HG02973 (cell line): ENCODE results near the gene GFOD2.
A peak's percentile ranks its signal among the peaks of the same experiment; 100 is the strongest.
"Not testable (repeated sequence)": the region's sequence is repeated elsewhere in the genome, so short reads cannot be mapped to it uniquely, and the experiment has no call there.

Experiments
- ATAC-seq: cut with Tn5 transposase; IDR thresholded peaks from one replicate; pipeline ENCODE4 v1.9.1; 2021; ENCODE audit warnings: moderate library complexity; ENCODE audit not compliant: unreplicated experiment

The GFOD2 gene, protein sequence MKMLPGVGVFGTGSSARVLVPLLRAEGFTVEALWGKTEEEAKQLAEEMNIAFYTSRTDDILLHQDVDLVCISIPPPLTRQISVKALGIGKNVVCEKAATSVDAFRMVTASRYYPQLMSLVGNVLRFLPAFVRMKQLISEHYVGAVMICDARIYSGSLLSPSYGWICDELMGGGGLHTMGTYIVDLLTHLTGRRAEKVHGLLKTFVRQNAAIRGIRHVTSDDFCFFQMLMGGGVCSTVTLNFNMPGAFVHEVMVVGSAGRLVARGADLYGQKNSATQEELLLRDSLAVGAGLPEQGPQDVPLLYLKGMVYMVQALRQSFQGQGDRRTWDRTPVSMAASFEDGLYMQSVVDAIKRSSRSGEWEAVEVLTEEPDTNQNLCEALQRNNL

DNA sequence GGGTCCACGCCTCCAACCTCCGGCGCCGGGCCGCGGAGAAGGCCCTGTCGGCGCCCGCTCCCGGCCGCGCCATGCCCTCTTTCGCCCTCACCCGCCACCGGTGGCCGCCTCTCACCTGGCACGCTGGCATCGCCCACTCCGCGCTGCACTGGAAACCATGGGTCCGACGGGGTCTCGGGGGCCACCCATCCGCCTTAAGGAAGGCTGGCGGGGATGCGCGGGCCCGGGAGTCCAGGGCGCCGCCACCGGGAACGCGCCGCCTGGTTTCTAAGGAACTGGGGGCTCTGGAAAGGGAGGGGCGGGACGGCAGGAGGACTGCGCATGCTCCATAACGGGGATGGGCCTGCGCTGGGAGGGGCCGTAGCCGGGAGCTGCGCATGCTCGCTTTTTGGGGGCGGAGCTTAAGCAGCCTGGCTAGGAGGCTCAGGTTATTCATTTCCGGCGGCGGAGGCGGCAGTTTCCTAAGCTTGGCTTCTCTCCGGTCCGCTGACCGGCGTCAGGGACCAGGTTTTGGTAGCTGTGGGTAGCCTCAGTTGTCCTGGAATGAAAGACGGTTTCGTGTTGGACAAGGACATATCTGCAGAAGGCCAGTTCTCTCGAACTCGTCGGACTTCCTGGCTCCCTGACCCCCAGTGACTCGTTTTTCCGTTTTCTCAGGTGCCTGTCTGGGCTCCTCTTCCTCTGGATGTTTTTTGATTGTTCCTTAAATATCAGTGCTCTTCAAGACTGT, at the start of gene GFOD2:
Gene GFOD2 (minus strand): TSS at position 269 of the 730 bp plus-strand sequence. CDS start 33,601 bp downstream, outside the sequence.
- peak; percentile 67 for ATAC-seq

DNA sequence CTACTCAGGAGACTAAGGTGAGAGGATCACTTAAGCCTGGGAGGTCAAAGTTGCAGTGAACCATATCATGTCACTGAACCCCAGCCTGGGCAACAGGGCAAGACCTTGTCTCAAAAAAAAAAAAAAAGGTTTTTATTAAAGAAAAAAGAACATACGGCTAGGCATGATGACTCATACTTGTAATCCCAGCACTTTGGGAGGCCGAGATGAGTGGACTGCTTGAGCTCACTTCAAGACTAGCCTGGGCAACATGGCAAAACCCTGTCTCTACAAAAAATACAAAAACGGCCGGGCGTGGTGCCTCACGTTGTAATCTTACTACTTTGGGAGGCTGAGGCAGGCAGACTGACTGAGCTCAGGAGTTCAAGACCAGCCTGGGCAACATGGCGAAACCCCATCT, 48.8 kb upstream of the GFOD2 start:
- no peak for ATAC-seq

DNA sequence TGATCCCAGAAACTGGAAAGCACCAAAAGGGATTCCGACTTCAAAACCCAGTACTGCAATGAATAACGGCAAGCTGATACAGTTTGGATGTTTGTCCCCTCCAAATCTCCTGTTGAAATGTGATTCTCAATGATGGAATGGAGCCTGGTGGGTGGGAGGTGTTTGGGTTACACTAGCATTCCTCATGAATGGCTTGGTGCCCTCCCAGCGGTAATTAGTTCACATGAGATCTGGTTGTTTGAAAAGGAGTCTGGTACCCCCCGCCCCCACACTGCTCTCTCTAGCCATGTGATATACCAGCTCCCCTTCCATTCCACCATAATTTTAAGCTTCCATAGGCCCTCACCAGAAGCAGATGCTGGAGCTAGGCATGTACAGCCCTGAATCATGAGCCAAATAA, 47.2 kb upstream of the GFOD2 start:
- ATAC-seq: no peak

DNA sequence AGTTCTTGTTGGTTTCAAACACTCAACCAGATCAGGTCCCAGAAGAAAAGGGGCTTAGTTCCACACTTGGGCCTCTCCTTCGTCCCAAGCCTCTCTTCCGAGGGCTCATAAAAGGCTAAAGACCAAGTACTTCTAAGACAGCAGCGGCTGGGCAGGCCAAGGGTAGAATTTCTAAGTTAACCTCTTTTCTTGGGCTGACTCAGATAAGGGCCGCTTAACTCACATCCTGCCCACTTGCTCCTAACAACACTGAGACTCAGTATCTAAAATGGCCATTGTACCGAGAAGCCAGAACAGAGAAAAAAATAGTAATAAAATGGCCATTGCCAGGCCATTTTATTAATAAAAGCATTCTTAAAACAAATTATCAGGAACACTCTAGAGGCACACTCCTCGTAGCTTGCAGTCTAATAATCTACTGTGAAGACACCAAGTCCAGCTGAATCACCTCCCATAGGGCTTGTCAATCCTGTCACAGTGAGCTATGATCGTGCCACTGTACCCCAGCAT, 45.1 kb upstream of the GFOD2 start:
- ATAC-seq: no peak

DNA sequence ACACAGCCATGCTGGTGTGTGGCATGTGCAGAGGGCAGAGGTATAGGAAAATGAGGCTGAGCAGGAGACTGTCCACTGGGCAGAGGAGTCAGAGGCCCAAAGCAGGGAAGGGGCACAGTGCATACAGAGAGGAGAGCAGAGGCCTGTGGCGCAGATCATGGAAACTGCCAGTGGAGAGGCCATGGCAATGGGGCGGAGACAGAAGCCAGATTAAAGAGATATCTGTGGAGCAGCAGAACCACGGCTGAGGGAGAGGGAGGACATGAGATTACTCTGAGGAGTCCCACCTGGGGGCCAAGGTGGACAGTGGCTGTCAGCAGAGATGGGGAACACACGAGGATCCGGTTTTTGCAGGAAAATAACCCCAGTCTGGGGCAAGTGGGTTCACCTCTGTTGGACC, 44.0 kb upstream of the GFOD2 start:
- ATAC-seq: no peak

DNA sequence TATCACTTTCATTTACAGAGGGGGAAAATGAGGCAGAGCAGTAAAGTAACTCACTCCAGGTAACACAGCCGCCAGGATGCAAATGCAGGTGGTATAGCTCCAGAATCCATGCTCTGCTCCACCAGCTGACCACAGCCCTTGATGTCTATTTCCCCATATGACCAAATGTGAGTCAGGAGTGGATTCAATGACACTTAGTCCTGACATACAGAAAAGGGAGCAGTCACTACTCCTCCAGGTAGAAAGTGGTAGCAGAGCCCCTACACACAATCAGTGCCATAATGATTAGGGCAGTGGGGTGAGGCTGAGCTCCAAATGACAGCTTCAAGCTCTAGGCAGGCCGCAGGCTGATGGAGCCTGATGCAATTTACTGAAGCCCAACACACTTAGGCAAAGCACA, 43.3 kb upstream of the GFOD2 start:
- no peak for ATAC-seq

DNA sequence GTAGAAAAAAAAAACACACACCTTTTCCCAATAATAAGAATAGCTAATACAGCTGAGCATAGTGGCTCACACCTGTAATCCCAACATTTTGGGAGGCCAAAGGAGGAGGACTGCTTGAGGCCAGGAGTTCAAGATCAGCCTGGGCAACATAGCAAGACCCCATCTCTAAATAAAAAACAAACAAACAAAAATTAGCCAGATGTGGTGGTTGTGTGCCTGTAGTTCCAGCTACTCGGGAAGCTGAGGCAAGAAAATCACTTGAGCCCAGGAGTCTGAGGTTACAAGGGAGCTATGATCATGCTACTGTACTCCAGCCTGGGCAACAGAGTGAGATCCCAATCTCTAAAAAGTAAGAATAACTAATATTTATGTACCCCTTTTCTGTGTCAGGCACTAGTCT, 42.8 kb upstream of the GFOD2 start:
- ATAC-seq: no peak

DNA sequence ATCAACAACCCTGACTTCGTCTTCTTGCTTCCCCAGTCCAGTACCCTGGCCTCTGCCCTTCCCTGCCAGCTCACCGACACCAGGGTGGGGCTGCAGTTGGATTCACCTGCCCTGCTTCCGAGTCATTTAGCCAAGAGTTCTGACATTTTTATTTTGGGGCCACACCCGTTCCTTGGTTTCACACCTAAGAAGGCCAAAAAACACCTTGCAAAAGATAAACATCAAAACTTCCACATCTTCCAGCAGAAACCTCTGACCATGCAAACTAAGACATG, 41.8 kb upstream of the GFOD2 start:
- no peak for ATAC-seq

DNA sequence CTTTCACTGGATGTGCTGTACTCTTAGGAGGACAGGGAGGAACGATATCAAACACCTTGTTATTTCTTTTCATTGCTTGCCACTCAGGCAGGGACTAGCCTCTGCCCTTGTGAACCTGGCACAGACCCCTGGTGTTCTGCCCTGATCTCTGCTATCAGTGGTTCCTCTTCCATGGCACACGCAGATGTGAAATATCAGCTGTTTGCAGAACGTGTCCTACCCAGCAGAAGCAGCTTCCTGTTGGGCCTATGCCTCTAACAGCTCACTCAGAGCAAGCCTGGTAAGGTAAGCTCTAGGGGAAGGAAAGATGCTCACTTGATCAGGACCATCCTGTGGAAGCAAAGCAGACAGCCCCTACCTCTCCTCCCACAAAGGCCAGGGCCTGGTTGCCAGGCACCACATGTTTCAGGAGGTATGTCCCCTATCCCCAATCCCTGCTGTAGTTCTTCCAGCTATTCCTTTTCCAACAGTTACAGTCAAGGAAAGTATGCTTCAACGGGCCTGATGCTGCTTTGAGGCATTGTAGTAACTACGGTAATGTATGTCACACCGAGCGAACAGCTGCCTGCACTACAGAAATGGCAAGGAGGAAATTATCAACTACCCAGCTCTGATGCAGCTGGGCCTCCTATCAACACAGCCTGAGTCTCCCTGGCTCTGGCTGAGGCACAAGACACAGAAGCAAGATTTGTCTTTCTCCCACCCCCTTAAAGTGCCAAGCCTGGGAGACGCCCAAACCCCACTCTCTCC, 41.3 kb upstream of the GFOD2 start:
- no peak for ATAC-seq

DNA sequence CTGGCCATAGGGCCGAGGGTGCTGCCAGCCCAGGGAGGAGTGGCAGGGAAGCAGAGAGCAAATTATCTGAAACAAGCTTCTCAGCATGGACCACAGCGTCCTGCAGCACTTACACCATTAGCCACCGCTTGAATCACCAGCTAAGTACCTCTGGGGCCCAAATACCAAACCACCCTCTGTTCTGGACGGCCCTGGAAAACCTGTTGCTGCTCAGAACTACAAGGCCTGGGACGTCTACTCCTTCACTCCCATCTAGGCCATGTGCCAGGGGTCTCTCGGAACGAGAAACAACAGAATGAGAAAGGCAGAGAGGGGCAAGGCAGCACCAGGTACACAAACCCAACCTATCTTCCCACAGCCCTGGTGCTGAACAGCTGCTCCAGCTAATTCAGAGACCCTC, 39.9 kb upstream of the GFOD2 start:
- ATAC-seq: no peak

DNA sequence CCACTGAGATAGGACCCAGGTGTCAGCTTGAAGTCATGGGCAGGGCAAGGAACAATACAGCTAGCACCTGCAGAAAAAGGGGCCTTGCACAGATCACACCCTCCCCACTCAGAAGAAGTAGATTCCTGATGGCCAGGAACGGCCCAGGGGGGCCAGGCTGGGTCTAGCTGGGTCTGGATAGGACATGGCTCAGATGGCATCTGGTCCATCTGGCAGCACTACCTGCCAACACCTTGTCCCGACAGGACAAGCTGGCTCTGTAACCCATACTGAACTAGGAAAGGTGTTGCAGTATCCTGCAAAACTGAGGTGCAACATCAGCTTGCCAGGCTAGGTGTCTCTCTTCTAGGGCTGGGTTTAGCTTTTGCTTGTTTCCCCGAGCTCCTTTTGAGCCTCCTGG, 38.9 kb upstream of the GFOD2 start:
- no peak for ATAC-seq

DNA sequence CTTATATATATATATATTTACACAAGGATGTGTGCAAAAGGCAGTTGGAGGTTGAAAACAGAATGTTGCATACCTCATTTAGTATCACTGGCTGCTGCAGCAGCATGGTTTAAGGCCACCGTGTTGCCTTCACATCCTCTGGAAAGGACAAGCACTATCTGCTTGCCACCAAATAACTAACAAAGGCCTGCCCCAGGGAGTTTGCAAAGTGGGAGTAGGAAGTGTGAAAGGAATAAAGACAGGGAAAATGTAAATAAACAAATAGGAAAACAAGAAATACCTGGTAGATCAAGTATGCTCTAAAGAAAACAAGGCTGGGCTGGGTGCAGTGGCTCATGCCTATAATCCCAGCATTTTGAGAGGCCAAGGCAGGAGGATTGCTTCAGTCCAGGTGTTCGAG, 33.5 kb upstream of the GFOD2 start:
- ATAC-seq: no peak

DNA sequence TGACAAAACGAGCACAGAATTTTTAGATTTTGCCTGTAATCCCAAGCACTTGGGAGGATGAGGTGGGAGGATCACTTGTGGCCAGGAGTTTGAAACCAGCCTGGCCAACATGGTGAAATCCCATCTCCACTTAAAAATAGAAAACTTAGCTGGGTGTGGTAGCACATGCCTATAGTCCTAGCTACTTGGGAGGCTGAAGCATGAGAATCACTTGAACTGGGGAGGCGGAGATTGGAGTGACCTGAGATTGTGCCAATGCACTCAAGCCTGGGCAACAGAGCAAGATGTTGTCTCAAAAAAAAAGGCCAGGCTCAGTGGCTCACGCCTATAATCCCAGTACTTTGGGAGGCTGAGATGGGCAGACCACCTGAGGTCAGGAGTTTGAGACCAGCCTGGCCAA, 32.2 kb upstream of the GFOD2 start:
- not testable (repeated sequence) for ATAC-seq

DNA sequence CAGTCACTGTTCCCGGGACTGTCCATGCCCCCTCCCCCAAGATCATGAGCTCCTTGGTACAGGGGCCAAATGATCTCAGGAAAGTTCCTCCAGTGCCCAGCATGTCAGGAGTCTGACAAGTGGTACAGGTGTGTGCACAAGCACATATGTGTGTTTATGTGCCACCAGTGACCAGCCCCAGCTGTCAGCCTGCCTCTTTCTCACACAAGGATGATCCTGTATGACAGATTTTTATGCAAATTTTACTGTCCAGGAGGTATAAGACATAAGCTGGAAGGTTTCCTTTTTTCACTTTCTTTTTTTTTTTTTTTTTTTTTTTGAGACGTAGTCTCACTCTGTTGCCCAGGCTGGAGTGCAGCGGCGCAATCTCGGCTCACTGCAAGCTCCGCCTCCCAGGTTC, 31.4 kb upstream of the GFOD2 start:
- no peak for ATAC-seq

DNA sequence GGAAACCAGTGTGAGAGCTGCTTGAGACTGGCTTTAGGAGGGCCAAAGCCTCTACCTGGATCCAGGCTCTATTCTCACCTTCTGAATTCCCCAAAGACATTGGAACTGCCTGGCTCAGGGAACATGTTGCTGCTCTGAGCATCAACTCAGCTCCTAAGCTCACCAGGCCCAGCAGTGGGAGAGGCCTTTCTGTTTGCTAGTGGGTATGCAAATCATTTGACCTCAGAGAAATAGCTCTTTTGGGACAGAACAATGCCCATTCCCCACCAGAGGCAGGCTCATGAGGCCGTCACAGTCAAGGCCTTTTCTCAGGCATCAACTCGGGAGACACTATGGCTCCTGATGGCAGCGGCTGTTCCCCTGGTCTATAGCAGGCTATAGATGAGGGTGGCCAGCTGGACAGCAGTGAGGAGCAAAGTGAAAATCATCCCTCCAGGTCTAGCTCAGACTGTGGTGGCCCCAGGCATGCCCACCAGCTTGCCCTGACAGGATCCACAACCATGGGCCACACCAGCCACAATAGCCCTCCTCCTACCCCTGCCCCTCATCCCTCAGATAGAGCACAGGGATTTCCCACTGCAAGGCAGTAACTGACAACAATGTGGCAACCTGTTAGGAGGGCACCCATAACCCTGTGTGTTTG, 30.4 kb upstream of the GFOD2 start:
- ATAC-seq: no peak

DNA sequence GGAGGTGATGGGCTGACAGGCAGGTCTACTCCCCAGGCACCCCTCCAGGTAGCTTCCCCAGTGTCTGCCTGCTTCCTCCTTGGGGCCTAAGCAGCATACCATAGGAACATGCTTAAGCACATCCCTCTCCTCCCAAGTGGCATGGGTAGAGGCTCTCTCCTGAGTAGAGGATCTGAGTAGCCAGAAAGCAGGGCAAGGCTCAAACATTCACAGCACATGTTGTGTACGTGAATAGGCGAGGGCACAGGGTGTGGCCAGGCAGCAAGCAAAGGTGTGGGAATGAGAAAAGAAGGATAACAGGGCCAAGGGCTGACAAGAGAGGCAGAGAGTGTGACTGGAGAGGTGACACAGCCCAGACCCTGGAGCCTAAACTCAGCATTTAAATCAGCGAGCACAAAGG, 29.7 kb upstream of the GFOD2 start:
- ATAC-seq: no peak

DNA sequence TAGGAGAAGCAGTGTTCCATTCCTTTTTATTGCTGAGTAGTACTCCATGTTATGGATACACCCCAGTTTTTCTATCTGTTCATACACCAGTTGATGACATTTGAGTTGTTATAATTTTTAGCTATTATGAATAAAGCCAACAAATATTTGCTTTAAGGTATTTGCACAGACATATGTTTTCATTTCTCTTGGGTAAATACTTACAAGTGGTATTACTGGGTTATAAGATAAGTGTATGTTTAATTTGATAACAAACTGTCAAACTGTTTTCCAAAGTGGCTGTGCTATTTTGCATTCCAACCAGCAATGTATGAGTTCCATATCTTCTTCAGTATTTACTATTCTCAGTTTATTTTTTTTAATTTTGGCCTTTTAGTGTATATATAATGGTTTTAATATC, 27.7 kb upstream of the GFOD2 start:
- no peak for ATAC-seq

DNA sequence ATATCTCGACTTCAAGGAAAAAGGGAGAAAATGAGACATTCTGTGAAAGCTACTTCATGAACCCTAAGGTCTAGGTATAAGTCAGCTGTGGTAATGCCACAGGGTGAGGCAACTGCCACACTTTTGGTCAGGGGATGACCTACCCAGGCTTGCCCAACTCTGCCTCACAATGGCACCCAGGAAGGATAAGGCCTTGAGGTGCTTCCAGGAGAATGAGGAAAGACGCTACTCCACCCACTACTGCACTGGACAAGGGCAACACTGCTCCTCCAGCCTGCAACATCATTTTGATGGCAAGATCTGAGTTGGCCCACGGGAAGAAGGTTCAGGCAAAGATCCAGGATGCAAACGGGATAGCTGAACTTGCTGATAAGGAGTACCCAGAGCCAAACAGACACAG, 22.0 kb upstream of the GFOD2 start:
- no peak for ATAC-seq

DNA sequence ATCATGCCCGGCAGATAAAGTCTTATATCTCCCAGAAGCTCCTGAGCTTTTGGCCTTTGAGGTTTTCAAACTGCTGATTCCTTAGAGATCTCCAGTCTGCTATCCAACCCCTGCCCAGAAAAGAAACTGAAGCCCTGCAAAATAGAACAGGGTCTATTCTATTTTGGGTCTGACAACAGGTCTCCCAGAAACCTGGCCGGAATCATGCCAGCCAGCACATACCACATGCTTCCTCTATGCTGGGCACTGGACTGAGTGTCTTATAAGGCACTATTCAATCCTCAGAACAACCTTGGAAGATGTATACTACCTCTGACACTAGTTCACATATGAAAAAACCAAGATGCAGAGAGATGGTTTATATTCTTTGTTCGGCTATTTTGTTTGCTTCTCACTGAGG, 21.3 kb upstream of the GFOD2 start:
- ATAC-seq: no peak

DNA sequence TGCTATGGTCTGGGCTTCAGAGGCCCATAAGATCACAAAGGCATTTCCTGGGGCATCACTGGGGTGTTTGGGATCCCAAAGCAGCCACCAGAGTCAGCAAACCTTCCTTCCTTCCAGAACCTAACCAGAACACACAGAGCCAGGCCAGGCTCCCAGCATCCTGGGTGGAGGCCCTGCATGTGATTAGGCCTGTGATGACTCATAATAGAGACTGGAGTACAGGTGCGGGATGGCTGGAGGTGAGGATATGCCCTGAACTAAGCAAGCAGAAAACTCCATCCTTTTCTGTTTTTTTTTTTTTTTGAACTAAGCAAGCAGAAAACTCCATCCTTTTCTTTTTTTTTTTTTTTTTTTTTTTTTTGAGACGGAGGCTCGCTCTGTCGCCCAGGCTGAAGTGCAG, 17.7 kb upstream of the GFOD2 start:
- no peak for ATAC-seq

DNA sequence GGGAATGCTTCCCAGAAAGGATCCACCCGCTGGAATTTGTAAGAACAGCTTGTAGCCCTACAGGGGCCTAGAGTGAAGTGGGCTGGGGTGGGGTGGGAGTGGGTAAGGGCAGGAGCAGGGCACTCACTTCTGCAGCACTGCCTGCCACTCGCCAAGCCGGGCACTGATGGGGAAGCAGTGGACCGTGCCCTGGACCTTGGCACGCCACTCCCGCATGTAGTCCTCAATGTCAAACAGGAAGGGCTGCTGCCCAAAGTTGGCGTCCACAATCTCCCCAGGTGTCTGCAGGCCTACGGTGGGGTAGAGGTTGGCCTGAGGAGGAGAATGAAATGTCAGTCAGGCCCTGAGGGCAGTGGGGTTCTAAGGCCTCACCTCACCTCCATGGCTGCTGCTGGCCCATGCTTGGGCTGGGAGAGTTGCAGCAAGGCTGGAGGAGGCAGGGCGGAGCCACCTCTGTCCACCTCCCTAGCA, 15.7 kb upstream of the GFOD2 start:
- ATAC-seq: no peak
